GM10248 (cell line): Measurements from ENCODE around the gene DGCR8.

ENCODE experiments used
- CTCF ChIA-PET: fragments of 300-600 bp; sonication (Branson Sonifier 250); formaldehyde crosslinking; extraction: SDS; loops from one replicate; lab custom pipeline; 2021; ENCODE audit warnings: antibody characterized with exemption; lab: Yijun Ruan, JAX
- POLR2A ChIA-PET: fragments of 350-650 bp; sonication (Branson Sonifier 250); formaldehyde crosslinking; extraction: SDS; loops from one replicate; lab custom pipeline; 2020; ENCODE audit warnings: antibody characterized with exemption; lab: Yijun Ruan, JAX
- DNase-seq: peaks from one replicate; pipeline ENCODE4 v3.0.0; 2012; ENCODE audit errors: extremely low spot score
- TF ChIP-seq, protein P1 (sequence below): IDR thresholded peaks from 2 replicates; pipeline ENCODE4 v1.5.1; 2012; ENCODE audit warnings: mild to moderate bottlenecking, low read depth; ENCODE audit errors: extremely low read depth, missing control alignments, control extremely low read depth

Gene DGCR8

DNA sequence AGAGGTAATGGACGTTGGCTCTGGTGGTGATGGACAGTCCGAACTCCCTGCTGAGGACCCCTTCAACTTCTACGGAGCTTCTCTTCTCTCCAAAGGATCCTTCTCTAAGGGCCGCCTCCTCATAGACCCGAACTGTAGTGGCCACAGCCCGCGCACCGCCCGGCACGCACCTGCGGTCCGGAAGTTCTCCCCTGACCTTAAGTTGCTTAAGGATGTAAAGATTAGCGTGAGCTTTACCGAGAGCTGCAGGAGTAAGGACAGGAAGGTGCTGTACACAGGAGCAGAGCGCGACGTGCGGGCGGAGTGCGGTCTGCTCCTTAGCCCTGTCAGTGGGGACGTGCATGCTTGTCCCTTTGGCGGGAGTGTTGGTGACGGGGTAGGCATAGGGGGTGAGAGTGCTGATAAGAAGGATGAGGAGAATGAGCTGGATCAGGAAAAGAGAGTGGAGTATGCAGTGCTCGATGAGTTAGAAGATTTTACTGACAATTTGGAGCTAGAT, 6.1 kb downstream of the DGCR8 start:
- DNase-seq = no peak
- ChIA-PET POLR2A (no interaction called here), CTCF (interaction anchor here (1.7 kb wide), 1 partner anchor 8 kb away, joined by 6 read pairs; no protein-coding TSS in a partner anchor)
- TF ChIP-seq, protein P1, sequence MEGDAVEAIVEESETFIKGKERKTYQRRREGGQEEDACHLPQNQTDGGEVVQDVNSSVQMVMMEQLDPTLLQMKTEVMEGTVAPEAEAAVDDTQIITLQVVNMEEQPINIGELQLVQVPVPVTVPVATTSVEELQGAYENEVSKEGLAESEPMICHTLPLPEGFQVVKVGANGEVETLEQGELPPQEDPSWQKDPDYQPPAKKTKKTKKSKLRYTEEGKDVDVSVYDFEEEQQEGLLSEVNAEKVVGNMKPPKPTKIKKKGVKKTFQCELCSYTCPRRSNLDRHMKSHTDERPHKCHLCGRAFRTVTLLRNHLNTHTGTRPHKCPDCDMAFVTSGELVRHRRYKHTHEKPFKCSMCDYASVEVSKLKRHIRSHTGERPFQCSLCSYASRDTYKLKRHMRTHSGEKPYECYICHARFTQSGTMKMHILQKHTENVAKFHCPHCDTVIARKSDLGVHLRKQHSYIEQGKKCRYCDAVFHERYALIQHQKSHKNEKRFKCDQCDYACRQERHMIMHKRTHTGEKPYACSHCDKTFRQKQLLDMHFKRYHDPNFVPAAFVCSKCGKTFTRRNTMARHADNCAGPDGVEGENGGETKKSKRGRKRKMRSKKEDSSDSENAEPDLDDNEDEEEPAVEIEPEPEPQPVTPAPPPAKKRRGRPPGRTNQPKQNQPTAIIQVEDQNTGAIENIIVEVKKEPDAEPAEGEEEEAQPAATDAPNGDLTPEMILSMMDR = no peak

- DNase-seq = no peak
- ChIA-PET CTCF (no interaction called here), POLR2A (no interaction called here)
- TF ChIP-seq, protein P1 = no peak
Measured at GRCh38 chr22:20086763-20087162, 6.7 kb downstream of the DGCR8 start.

DNA sequence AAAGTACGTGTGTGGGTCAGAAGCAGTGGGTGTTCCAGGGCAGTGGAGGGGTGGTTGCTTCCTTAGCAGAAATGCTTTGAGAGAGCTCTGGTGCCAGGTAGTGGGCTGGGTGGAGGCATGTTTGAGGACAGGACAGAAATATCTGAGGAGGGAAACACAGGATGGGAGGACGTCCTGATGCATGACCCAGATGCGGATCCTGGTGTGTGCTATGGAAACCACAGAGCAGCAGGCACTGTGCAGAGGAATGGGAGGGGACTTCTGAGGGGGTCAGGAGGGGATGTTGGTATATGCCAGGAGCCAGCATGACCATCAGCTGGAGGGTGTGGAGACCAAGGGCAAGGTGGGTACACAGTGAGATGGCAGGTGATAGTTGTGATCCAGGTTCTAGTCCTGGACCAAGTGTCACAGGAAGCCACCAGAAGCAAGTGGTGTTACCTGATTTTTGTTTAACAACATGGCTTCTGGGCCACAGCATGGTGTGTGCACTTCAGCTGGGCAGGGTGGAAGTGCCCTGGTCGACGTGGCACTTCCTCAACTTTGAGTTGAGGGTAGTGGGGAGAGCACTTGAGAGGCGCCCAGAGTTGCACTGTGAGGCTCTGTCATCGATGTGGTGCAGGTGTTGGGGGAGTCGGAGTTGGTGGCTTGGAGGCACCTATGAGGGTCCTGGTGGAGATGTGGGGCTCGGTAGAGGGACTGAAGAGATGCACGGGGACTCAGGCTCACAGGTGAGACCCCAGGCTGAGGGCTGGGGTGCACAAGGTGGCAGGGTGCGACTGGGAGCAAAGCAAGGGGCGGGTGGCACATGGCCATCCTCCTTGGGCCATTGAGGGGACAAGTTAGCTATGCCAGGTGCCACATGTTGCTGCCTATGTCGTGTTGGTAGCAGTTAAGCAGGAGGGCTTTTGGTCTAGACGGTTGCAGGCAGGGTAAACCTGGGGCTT, 7.5 kb downstream of the DGCR8 start:
- ChIA-PET CTCF (interaction anchor here (1.1 kb wide), 2 partner anchors 23 to 117 kb away, joined by 3 read pairs; no protein-coding TSS in a partner anchor), POLR2A (no interaction called here)

GRCh38 chr22:20088263-20088648, 8.2 kb downstream of the DGCR8 start:
- ChIA-PET CTCF (interaction anchor here (1.1 kb wide), 2 partner anchors 22 to 117 kb away, joined by 3 read pairs; no protein-coding TSS in a partner anchor), POLR2A (no interaction called here)
- TF ChIP-seq, protein P1 = no peak
- no peak for DNase-seq

More for the DNA sequence above, 7.5 kb downstream of the DGCR8 start:
- TF ChIP-seq, protein P1 = no peak
- DNase-seq = no peak

GRCh38 chr22:20089226-20089976, 9.4 kb downstream of the DGCR8 start:
- DNase-seq = no peak
- POLR2A ChIA-PET = no interaction called here
- TF ChIP-seq, protein P1 = no peak
- CTCF ChIA-PET = interaction anchor here (1.1 to 1.2 kb wide), 2 partner anchors 12 to 118 kb away, joined by 3 read pairs; no protein-coding TSS in a partner anchor
